NT2/D1 (cell line): ENCODE data around the gene OR6N2.

ENCODE experiments used
- SUZ12 ChIP-seq: IDR thresholded peaks from 2 replicates; pipeline ENCODE4 v1.6.1; 2011; ENCODE audit not compliant: insufficient read length, insufficient read depth; ENCODE audit errors: extremely low read depth
- YY1 ChIP-seq: IDR thresholded peaks from 2 replicates; pipeline ENCODE4 v1.6.1; 2011; ENCODE audit not compliant: insufficient read length, insufficient read depth

DNA sequence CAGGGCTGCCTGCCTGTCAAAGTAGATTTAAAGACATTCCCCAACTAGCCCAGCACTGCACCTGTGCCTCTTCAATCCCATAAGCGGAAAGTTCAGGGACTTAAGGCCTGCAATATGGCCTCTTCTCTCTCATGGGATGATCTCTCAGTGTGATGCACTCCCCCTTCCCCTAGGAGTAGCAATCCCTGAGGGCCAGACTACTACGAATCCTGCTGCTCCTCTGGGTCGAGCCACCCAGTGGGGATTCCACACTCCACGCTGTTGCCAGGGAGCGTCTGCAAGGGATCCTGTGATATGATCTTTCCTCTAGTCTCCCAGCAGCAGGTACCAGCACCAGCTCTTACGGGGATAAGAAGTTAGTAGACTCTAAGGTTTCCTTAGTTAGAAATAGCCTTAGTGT lies 13.2 kb upstream of the OR6N2 start:
- no peak for TF ChIP-seq SUZ12
- TF ChIP-seq YY1 = no peak
